HEK293 (cell line): ENCODE results near the gene TTF2.

Source experiments
- CTCF ChIA-PET: fragments of 350-600 bp; formaldehyde crosslinking; extraction: SDS; loops from one replicate; lab custom pipeline; 2021; ENCODE audit warnings: antibody characterized with exemption; lab: Yijun Ruan, JAX
- POLR2A ChIA-PET: fragments of 300-600 bp; formaldehyde crosslinking; extraction: SDS; loops from one replicate; lab custom pipeline; 2020; ENCODE audit warnings: antibody characterized with exemption, inconsistent platforms; lab: Yijun Ruan, JAX
- H3K27ac ChIP-seq: fragments of 200-500 bp; sonication (Bioruptor generic); 2 replicates; pipeline ENCODE4 v1.5.1; 2014; ENCODE audit warnings: low read depth, low read length, control low read depth, inconsistent platforms; ENCODE audit errors: extremely low read depth
- H3K36me3 ChIP-seq, 2 experiments: fragments of 200-500 bp in 1 of 2; sonication (Bioruptor generic) in 1 of 2; 1 replicate in 1 of 2; 2 replicates in 1 of 2; pipeline ENCODE4 v1.5.1; 2014 to 2017; ENCODE audit warnings: inconsistent platforms in 2 of 2, low read length in 2 of 2; ENCODE audit not compliant: control insufficient read depth in 2 of 2, insufficient read depth in 1 of 2
- H3K4me1 ChIP-seq: fragments of 200-500 bp; sonication (Bioruptor generic); 2 replicates; pipeline ENCODE4 v1.5.1; 2014; ENCODE audit warnings: mild to moderate bottlenecking, low read length, inconsistent platforms; ENCODE audit not compliant: control insufficient read depth, insufficient read depth
- H3K4me3 ChIP-seq: 2 replicates; pipeline ENCODE4 v1.5.1; 2011; ENCODE audit warnings: low read depth, mild to moderate bottlenecking, control low read depth, low read length, moderate library complexity
- H3K9me3 ChIP-seq: fragments of 200-500 bp; sonication (Bioruptor generic); 2 replicates; pipeline ENCODE4 v1.5.1; 2014; ENCODE audit warnings: low read depth, low read length, inconsistent platforms; ENCODE audit not compliant: control insufficient read depth, insufficient read depth
- BCL11B ChIP-seq: fragments of 450-650 bp; formaldehyde crosslinking; IDR thresholded peaks from 2 replicates; pipeline ENCODE4 v1.5.1; 2016; ENCODE audit warnings: low read depth, missing biosample characterization, missing genetic modification characterization
- EGR2 ChIP-seq: fragments of 450-650 bp; formaldehyde crosslinking; IDR thresholded peaks from 2 replicates; pipeline ENCODE4 v1.5.1; 2016; ENCODE audit warnings: low read depth, missing biosample characterization, missing genetic modification characterization
- GFI1B ChIP-seq: fragments of 450-650 bp; formaldehyde crosslinking; IDR thresholded peaks from 2 replicates; pipeline ENCODE4 v1.5.1; 2016; ENCODE audit warnings: missing biosample characterization, missing genetic modification characterization
- GLI2 ChIP-seq: fragments of 450-650 bp; formaldehyde crosslinking; IDR thresholded peaks from 2 replicates; pipeline ENCODE4; 2017; ENCODE audit warnings: missing biosample characterization, missing genetic modification characterization, low read depth, borderline replicate concordance
- KLF10 ChIP-seq: fragments of 450-650 bp; IDR thresholded peaks from 2 replicates; pipeline ENCODE4 v1.5.1; 2018; ENCODE audit warnings: missing biosample characterization, mild to moderate bottlenecking, missing genetic modification characterization
- MEIS1 ChIP-seq: sonication (generic); formaldehyde crosslinking; IDR thresholded peaks from 2 replicates; pipeline ENCODE4 v1.8.1; 2022; ENCODE audit warnings: missing genetic modification reagents, mild to moderate bottlenecking, borderline replicate concordance
- ZBTB26 ChIP-seq: fragments of 450-650 bp; formaldehyde crosslinking; optimal IDR thresholded peaks from 2 replicates; pipeline ENCODE3; 2016; ENCODE audit warnings: missing biosample characterization, mild to moderate bottlenecking, missing genetic modification characterization
- ZBTB7A ChIP-seq: fragments of 450-650 bp; formaldehyde crosslinking; IDR thresholded peaks from 2 replicates; pipeline ENCODE4 v1.5.1; 2016; ENCODE audit warnings: low read depth, missing biosample characterization, missing genetic modification characterization
- ZFP41 ChIP-seq: fragments of 450-650 bp; formaldehyde crosslinking; IDR thresholded peaks from 2 replicates; pipeline ENCODE4 v1.5.1; 2016; ENCODE audit warnings: missing biosample characterization, missing genetic modification characterization, borderline replicate concordance
- ZNF146 ChIP-seq: fragments of 450-650 bp; formaldehyde crosslinking; IDR thresholded peaks from 2 replicates; pipeline ENCODE4 v1.5.1; 2016; ENCODE audit warnings: missing biosample characterization, missing genetic modification characterization
- ZNF175 ChIP-seq: fragments of 450-650 bp; formaldehyde crosslinking; IDR thresholded peaks from 2 replicates; pipeline ENCODE4 v1.5.1; 2016; ENCODE audit warnings: missing biosample characterization, missing genetic modification characterization
- ZNF18 ChIP-seq: fragments of 450-650 bp; formaldehyde crosslinking; IDR thresholded peaks from 2 replicates; pipeline ENCODE4 v1.5.1; 2016; ENCODE audit warnings: missing biosample characterization, missing genetic modification characterization
- ZNF26 ChIP-seq: fragments of 450-650 bp; formaldehyde crosslinking; IDR thresholded peaks from 2 replicates; pipeline ENCODE4 v1.5.1; 2016; ENCODE audit warnings: missing biosample characterization, missing genetic modification characterization
- ZNF266 ChIP-seq: fragments of 450-650 bp; formaldehyde crosslinking; IDR thresholded peaks from 2 replicates; pipeline ENCODE4 v1.5.1; 2016; ENCODE audit warnings: missing biosample characterization, missing genetic modification characterization, low read depth
- ZNF280D ChIP-seq: fragments of 450-650 bp; formaldehyde crosslinking; IDR thresholded peaks from 2 replicates; pipeline ENCODE4 v1.5.1; 2016; ENCODE audit warnings: missing biosample characterization, missing genetic modification characterization
- ZNF341 ChIP-seq: fragments of 450-650 bp; formaldehyde crosslinking; IDR thresholded peaks from 2 replicates; pipeline ENCODE4; 2016; ENCODE audit warnings: low read depth, missing biosample characterization, missing genetic modification characterization
- ZNF350 ChIP-seq: fragments of 450-650 bp; formaldehyde crosslinking; IDR thresholded peaks from 2 replicates; pipeline ENCODE4 v1.5.0; 2017; ENCODE audit warnings: missing biosample characterization, mild to moderate bottlenecking, missing genetic modification characterization
- ZNF366 ChIP-seq: fragments of 450-650 bp; formaldehyde crosslinking; conservative IDR thresholded peaks from 2 replicates; pipeline ENCODE4 v1.5.1; 2016; ENCODE audit warnings: missing biosample characterization, missing genetic modification characterization
- ZNF391 ChIP-seq: fragments of 450-650 bp; formaldehyde crosslinking; IDR thresholded peaks from 2 replicates; pipeline ENCODE4 v1.5.1; 2016; ENCODE audit warnings: low read depth, missing biosample characterization, missing genetic modification characterization, borderline replicate concordance
- ZNF394 ChIP-seq: fragments of 450-650 bp; formaldehyde crosslinking; IDR thresholded peaks from 2 replicates; pipeline ENCODE4 v1.5.1; 2016; ENCODE audit warnings: missing biosample characterization, missing genetic modification characterization, mild to moderate bottlenecking, moderate library complexity, borderline replicate concordance
- ZNF514 ChIP-seq: fragments of 450-650 bp; formaldehyde crosslinking; IDR thresholded peaks from 2 replicates; pipeline ENCODE4 v1.5.1; 2016; ENCODE audit warnings: missing biosample characterization, missing genetic modification characterization
- ZNF580 ChIP-seq: fragments of 450-650 bp; formaldehyde crosslinking; IDR thresholded peaks from 2 replicates; pipeline ENCODE4 v1.5.1; 2016; ENCODE audit warnings: missing biosample characterization, missing genetic modification characterization
- ZNF596 ChIP-seq: fragments of 450-650 bp; IDR thresholded peaks from 2 replicates; pipeline ENCODE4 v1.5.0; 2018; ENCODE audit warnings: missing biosample characterization, mild to moderate bottlenecking, missing genetic modification characterization, moderate library complexity
- ZNF621 ChIP-seq: fragments of 450-650 bp; formaldehyde crosslinking; IDR thresholded peaks from 2 replicates; pipeline ENCODE4 v1.5.1; 2017; ENCODE audit warnings: missing biosample characterization, missing genetic modification characterization
- ZNF624 ChIP-seq: fragments of 450-650 bp; formaldehyde crosslinking; IDR thresholded peaks from 2 replicates; pipeline ENCODE4 v1.5.1; 2017; ENCODE audit warnings: missing biosample characterization, missing genetic modification characterization
- ZNF785 ChIP-seq: fragments of 450-650 bp; formaldehyde crosslinking; IDR thresholded peaks from 2 replicates; pipeline ENCODE4 v1.5.1; 2016; ENCODE audit warnings: missing biosample characterization, missing genetic modification characterization
- ZNF792 ChIP-seq: fragments of 450-650 bp; formaldehyde crosslinking; IDR thresholded peaks from 2 replicates; pipeline ENCODE4 v1.5.1; 2016; ENCODE audit warnings: missing biosample characterization, missing genetic modification characterization

The TTF2 gene

GRCh38 chr1:117014209-117014608, 45.9 kb upstream of the TTF2 start (continued):
- TF ChIP-seq ZNF621 (tag by site-specific recombination) (no peak), KLF10 (tag by site-specific recombination) (no peak), ZNF394 (tag by site-specific recombination) (no peak), ZNF580 (tag by site-specific recombination) (no peak), ZNF391 (tag by site-specific recombination) (no peak), ZFP41 (no peak), ZNF596 (tag by site-specific recombination) (no peak), ZNF792 (tag by site-specific recombination) (no peak), ZNF624 (tag by site-specific recombination) (no peak), ZNF366 (tag by site-specific recombination) (no peak), ZBTB26 (tag by site-specific recombination) (no peak)

GRCh38 chr1:117015724-117016123, 44.4 kb upstream of the TTF2 start:
- TF ChIP-seq EGR2 (tag by site-specific recombination) = no peak
- TF ChIP-seq BCL11B = no peak
- no peak for TF ChIP-seq GLI2 (tag by site-specific recombination)
- no peak for TF ChIP-seq ZNF350
- TF ChIP-seq ZFP41 = no peak
- no peak for TF ChIP-seq MEIS1 (CRISPR knock-in tag)
- no peak for TF ChIP-seq ZNF341 (tag by site-specific recombination)
- TF ChIP-seq, all 188 proteins: peak for 0
- H3K36me3 ChIP-seq = no peaks in the 10 kb centered on the region
- ChIA-PET POLR2A (no interaction called here), CTCF (no interaction called here)
- H3K4me3 ChIP-seq = no peak overlapping the region
- no peaks in the 10 kb centered on the region for H3K4me1 ChIP-seq
- no peak overlapping the region for H3K27ac ChIP-seq
- no peaks in the 10 kb centered on the region for H3K9me3 ChIP-seq

- H3K4me3 ChIP-seq = no peak overlapping the region
- no peaks in the 10 kb centered on the region for H3K36me3 ChIP-seq
- H3K27ac ChIP-seq = no peak overlapping the region
- ChIA-PET POLR2A (no interaction called here), CTCF (no interaction called here)
- no peaks in the 10 kb centered on the region for H3K9me3 ChIP-seq
- TF ChIP-seq ZNF18 (tag by site-specific recombination) (no peak), ZNF26 (tag by site-specific recombination) (no peak), ZNF280D (tag by site-specific recombination) (no peak), ZBTB7A (tag by site-specific recombination) (no peak), GFI1B (tag by site-specific recombination) (no peak), ZNF514 (tag by site-specific recombination) (no peak), ZNF175 (no peak), ZNF394 (tag by site-specific recombination) (no peak), ZNF266 (tag by site-specific recombination) (no peak), ZNF785 (tag by site-specific recombination) (no peak), ZNF146 (tag by site-specific recombination) (no peak)
- no peaks in the 10 kb centered on the region for H3K4me1 ChIP-seq
Measured at GRCh38 chr1:117017062-117017461, 43.1 kb upstream of the TTF2 start.
